NCI-H226 (cell line): ENCODE measurements around the gene SELPLG.
"Not testable (repeated sequence)": the region's sequence is repeated elsewhere in the genome, so short reads cannot be mapped to it uniquely, and the experiment has no call there.

Source experiments
- DNase-seq: peaks from one replicate; pipeline ENCODE4 v3.0.0-alpha.2; 2015

The SELPLG gene

DNA sequence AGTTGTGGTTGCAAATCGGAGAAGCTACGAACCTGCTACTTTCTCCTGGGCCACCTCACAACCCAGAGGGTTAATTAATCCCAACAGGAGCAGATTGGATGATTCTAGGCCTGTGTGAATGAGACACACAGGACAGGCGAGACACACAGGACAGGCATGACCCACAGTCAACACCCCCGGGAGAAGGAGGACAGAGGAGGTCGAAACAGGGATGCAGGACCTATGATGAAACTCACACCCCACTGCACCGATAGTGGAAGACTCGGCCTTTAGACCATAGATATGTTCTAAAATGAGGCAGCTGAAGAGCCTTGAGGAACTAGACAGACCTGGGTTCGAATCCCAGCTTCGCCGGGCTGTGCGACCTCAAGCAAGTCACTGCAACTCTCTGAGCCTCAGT is 47.4 kb downstream of the SELPLG start:
- no peak for DNase-seq

GRCh38 chr12:108585864-108586263 is 47.8 kb downstream of the SELPLG start:
- DNase-seq, result no peak

DNA sequence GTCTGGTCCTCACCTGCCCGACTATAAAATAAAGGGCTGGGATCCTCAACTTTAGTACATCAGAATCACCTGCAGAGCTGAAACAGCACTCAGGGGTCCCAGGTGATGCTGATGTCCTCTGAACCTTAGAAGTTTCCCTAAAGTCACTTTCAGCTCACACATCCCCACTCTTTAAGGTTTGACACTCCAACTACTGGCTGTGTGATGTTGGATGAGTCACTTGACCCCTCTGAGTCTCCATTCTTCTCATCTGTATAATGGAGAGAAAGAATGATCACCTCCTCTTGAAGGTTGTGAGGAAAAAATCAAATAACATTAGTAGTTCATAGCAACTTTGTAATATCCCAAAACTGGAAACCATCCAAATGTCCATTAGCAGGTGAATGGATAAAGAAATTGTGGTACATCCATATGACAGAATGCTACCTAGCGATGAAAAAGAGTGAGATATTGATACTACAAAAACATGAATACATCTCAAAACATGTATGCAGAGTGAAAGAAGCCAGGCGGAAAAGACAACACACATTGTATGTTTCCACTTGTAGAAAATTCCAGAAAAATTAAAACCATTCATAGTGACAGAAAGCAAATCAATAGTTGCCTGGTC is 49.1 kb downstream of the SELPLG start:
- no peak for DNase-seq

DNA sequence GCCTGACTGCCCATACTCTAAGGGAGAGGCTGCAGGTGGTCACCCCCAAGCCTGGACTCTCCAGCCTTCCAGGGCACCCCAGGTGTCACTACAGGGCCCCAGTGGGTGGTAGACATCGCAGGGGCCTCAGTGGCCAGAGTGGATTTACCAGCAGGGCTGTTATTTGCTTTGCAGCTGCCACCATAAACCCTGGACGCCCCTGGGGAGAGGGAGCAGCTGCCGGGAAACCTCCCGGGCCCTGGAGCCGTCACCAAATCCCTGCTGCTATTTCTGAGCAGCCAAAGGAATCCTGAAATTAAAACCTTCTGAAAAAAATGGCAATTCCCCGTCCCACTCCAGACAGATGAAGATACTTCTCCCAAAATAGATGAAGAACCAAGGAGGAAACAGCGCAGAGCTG is 49.7 kb downstream of the SELPLG start:
- DNase-seq, result no peak

DNA sequence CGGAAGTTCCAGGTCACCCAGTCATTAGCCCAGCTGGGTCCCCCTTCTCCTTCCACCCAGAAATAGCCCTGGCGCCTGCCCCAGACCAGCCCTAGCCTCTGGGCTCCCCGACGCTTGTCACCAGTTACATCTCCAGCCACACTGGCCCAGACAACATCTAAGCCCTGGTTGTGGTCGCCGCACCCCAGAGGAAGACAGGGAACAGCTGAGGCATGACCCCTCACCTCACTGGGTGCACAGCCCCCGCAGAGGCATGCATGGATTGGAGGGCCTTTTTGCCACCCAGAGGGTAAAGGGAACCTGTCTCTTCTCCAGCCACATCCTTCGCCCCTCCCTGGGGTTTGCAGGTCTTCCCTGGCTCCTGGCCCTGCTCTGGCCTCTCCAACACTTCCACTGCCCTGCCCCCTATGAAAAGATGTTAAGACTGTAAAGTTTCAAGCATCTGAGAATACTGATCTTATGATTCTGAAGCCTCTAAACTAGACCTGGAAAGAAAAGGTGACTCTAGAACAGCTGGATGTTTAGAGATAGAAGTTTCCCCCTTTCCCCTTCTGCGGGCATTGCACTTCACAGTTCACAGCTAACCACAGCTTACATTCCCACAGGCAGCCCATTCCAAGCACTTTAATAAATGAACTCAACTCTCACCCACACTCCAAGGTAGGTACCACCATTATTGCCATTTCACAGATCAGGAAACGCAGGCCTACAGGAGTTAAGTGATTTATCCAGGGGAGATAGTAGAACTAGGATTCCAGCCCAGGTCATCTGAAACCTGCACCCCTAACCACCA is 50.5 kb downstream of the SELPLG start:
- no peak for DNase-seq

- no peak for DNase-seq
These were observed 51.2 kb downstream of the SELPLG start for GRCh38 chr12:108582509-108582908.

DNA sequence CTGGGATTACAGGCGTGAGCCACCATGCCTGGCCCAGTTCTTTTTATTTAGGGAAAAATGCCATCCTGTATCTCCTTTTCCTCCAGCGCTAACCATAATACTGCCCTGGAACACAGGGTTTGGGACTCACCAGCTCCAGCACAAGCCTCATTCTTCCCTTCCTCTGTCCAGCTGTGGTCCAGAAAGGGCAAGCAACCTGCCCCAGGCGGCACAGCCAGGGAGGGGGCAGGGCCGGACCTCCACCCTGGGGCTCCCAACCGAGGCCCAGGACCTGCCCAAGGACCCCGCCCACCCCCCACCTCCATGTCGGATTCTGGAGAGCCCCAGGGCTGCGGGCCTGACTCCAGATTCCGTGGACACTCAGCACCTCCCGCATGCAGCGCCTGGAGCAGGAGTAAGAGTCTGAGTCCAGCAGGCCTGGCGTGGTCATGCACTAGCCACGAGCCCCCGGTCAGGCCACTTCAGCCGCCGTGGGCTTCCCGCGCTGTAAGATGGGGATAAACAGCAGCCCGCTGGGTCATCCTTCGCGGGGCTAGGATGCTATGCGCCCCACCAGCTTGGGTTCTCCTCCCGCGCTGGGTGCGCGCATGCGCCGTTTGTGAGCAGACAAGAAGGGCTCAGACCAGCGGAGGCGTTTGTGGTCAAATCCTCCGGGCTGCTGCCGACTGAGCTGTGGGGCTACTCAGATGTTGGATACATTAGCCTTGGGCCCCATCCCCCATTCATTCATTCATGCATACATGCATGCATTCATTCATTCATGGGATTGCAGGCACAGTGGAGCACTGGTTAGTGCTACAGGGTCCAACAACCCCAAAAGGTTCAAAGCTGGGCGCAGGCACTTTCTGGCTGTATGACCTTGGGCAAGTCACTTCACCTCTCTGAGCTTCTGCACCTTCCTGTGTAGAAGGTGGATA is 52.1 kb downstream of the SELPLG start:
- no peak for DNase-seq

DNA sequence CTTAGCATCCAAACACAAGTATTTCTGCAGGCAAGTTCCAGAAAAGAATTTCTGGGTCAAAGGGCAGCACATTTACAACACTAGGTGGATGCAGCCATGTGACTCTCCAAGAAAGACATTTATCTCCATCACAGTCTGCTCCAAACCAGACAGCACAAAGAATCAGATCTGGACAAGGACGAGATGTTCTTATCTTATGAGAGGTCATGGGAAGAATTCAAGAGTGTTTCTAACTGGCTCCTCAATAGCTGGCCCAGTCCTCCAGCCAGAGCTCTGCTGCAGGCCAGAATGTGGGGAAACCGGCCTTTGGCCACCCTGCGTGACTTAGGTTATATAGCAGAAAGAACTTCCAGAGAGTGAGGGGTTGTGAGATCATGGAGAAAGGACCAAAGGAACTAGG is 53.2 kb downstream of the SELPLG start:
- no peak for DNase-seq

DNA sequence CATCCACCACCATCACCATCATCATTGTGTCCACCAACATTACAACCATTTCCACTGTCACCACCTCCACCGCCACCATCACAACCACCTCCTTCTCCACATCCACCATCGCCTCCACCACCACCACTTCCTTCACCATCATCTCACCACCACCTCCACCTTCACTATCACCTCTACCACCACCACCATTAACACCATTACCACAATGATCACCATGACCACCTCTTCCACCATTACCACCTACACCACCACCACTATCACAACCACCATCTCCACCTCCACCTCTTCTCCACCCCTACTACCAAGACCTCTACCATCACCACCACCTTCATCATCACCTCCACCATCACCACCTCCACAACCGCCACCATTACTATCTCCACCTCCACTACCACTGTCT is 54.9 kb downstream of the SELPLG start:
- no peak for DNase-seq

DNA sequence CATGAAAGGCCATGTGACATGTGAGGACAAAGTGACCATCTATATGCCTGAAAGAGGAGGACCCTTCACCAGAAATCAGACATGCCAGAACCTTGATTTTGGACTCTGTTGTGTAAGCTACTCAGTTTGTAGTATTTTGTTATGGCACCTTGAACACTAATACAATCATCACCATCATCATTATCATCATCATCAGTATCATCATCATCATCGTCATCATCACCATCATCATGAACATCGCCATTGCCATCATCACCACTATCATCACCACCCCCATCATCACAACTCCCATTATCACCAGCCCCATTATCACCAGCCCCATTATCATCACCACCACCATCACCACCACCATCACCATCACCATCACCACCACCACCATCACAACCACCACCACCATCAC is 55.4 kb downstream of the SELPLG start:
- DNase-seq, result no peak

GRCh38 chr12:108577458-108577857 is 56.2 kb downstream of the SELPLG start:
- no peak for DNase-seq

- DNase-seq, result no peak
These were observed 56.9 kb downstream of the SELPLG start for GRCh38 chr12:108576660-108577234.

- no peak for DNase-seq
These were observed 58.3 kb downstream of the SELPLG start for GRCh38 chr12:108575199-108575912.

DNA sequence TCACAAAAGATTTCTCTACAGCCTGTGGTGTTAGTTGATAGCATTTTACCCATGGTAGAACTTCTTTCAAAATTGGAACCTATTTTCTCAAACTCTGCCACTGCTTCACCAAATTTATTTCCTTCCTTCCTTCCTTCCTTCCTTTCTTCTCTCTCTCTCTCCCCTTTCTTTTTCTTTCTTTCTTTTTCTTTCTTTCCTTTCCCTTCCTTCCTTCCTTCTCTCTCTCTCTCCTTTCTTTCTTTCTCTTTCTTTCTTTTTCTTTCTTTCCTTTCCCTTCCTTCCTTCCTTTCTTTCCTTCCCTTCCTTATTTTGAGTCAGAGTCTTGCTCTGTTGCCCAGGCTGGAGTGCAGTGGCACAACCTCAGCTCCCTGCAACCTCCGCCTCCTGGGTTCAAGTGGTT is 59.4 kb downstream of the SELPLG start:
- not testable (repeated sequence) for DNase-seq

DNA sequence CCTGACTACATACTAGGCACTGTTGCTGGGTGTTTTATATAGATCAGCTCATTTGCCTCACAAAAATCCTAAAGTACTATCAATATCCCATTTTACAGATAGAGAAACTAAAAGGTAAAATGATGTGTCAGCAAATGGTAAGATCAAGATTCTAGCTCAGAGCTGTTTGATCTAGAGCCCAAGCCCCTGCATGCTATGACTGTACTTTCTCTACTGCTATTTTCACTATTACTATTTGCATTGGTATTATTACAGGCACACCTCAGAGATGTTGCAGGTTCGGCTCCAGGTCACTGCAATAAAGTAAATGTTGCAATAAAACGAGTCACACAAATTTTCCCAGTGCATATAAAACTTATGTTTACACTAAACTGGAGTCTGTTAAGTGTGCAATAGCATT is 60.4 kb downstream of the SELPLG start:
- DNase-seq, result no peak

- DNase-seq, result no peak
These were observed 61.4 kb downstream of the SELPLG start for GRCh38 chr12:108572166-108572790.
